Stomach smooth muscle (tissue), 2 donors: Measurements from ENCODE around the gene PCSK9.

Source experiments
- H3K27ac ChIP-seq: one replicate; pipeline ENCODE4 v1.7.0; 2013; ENCODE audit warnings: mild to moderate bottlenecking, low read length, inconsistent platforms
- H3K27me3 ChIP-seq, 2 donors: one replicate each; pipeline ENCODE4 v1.7.0; 2013; ENCODE audit warnings: low read length in 2 of 2; ENCODE audit not compliant: insufficient read depth in 2 of 2, control insufficient read depth in 1 of 2
- H3K36me3 ChIP-seq, 2 donors: one replicate each; pipeline ENCODE4 v1.7.0; 2013; ENCODE audit warnings: low read length in 2 of 2; ENCODE audit not compliant: control insufficient read depth in 2 of 2, insufficient read depth in 2 of 2
- H3K4me1 ChIP-seq: one replicate; pipeline ENCODE4 v1.7.0; 2013; ENCODE audit warnings: low read length; ENCODE audit not compliant: control insufficient read depth, insufficient read depth
- H3K4me3 ChIP-seq, 2 donors: one replicate each; pipeline ENCODE4 v1.7.0; 2013; ENCODE audit warnings: low read length in 2 of 2
- H3K9ac ChIP-seq, 2 donors: one replicate each; pipeline ENCODE4 v1.7.0; 2013; ENCODE audit warnings: low read length in 2 of 2, mild to moderate bottlenecking in 1 of 2
- H3K9me3 ChIP-seq, 2 donors: one replicate each; pipeline ENCODE4 v1.7.0; 2013; ENCODE audit warnings: low read length in 2 of 2; ENCODE audit not compliant: control insufficient read depth in 2 of 2
- donor health status: healthy.
- donor health status: Pancreatic carcinoma.

PCSK9 gene

DNA sequence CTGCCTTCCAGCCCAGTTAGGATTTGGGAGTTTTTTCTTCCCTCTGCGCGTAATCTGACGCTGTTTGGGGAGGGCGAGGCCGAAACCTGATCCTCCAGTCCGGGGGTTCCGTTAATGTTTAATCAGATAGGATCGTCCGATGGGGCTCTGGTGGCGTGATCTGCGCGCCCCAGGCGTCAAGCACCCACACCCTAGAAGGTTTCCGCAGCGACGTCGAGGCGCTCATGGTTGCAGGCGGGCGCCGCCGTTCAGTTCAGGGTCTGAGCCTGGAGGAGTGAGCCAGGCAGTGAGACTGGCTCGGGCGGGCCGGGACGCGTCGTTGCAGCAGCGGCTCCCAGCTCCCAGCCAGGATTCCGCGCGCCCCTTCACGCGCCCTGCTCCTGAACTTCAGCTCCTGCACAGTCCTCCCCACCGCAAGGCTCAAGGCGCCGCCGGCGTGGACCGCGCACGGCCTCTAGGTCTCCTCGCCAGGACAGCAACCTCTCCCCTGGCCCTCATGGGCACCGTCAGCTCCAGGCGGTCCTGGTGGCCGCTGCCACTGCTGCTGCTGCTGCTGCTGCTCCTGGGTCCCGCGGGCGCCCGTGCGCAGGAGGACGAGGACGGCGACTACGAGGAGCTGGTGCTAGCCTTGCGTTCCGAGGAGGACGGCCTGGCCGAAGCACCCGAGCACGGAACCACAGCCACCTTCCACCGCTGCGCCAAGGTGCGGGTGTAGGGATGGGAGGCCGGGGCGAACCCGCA is at the start of gene PCSK9:
Gene PCSK9, plus strand, starts transcription at position 207 of the 741 bp plus-strand sequence. Its CDS starts 290 bp downstream, at position 497.
- H3K4me1 ChIP-seq, result peaks cover 10% of the 10 kb centered on the region
- no peaks in the 10 kb centered on the region for H3K36me3 ChIP-seq
- H3K27me3 ChIP-seq, result peaks cover 45 to 55% of the 10 kb centered on the region in 2 donors
- H3K4me3 ChIP-seq, result peak within 1 kb of the TSS in 1 of 2 donors; percentile 29
- H3K27ac ChIP-seq, result no peak within 1 kb of the TSS
- H3K9ac ChIP-seq, result no peak within 1 kb of the TSS
- peaks cover 0 to 4% of the 10 kb centered on the region in 2 donors for H3K9me3 ChIP-seq

DNA sequence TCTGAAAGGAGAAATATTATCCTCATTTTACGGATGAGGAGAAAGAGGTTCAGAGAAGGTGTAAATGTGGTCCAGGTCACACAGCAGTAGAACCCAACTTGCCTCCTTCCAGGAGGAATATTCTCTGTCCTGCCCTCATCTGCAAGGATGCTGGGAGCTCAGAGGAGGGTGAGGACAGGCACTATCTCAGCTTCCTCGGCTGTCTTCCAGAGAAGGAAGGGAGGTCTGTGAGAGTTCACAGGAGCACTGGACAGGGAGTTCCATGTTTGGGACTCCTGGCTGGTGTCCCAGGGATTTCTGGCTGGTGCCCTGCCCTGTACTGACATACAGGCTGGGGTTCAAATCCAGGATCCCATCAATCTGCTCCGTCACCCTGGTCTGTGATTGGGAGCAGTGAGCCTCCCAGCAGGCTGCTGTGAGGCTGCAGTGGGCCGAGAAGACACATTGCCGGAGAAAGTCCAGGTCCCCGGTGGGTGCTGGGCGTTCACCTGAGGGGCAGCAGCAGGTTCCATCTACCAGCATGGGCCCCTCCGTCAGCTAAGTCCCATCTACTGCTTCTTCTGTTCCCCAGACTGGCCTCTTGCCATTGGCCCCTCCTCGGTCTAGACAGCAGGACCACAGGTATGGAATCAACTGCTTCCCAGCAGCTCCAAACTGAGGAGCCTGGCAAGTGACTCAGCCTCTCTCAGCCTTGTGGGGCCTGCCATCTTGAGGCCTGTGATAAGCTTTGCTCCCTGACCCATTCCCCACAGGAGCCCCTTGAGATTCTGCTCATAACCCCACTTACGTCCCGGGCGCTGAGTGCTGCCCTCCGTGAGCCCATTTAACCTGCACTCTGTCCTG is 49.2 kb upstream of the PCSK9 start:
- no peak overlapping the region for H3K9ac ChIP-seq
- no peak overlapping the region for H3K27ac ChIP-seq
- peaks cover 3% of the 10 kb centered on the region for H3K4me1 ChIP-seq
- H3K4me3 ChIP-seq, result no peak overlapping the region
- H3K27me3 ChIP-seq, result peaks cover 0 to 7% of the 10 kb centered on the region in 2 donors
- H3K36me3 ChIP-seq, result no peaks in the 10 kb centered on the region
- no peaks in the 10 kb centered on the region for H3K9me3 ChIP-seq

DNA sequence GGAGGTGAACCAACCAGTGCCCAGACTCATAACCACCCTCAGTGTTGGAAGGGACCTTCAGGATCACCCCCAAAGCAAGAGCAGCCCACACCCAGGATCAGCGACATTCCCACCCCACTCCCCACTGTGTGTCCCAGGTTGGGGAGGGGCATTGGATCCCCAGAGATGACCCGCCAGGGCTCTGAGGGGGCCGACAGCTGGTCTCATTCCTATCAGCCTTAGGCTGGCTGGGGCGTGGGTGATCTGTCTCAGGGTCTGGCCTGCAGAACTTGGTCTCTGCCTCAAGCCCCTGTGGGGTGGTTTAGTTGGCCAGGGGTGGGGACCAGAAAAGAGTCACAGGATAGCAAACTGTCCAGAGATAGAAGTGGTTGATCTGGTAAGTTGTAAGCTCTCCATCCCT is 48.4 kb upstream of the PCSK9 start:
- Histone ChIP-seq H3K4me3 (no peak overlapping the region), H3K4me1 (peaks cover 3% of the 10 kb centered on the region), H3K36me3 (no peaks in the 10 kb centered on the region), H3K27me3 (peaks cover 5 to 14% of the 10 kb centered on the region in 2 donors), H3K9ac (no peak overlapping the region), H3K9me3 (no peaks in the 10 kb centered on the region), H3K27ac (no peak overlapping the region)

DNA sequence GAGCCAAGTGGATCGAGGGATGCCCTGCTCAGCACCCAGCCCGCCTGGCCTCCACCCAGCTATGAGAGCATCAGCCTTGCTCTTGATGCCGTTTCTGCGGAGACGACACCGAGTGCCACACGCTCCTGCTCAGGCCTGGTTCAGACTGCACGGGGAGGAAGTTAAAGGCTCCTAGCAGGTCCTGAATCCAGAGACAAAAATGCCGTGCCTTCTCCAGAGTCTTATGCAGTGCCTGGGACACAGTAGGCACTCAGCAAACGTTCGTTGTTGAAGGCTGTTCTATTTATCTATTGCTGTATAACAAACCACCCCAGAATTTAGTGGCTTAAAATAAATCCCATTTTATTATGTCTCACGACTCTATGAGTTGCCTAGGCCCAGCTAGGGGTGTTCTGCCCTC is 47.4 kb upstream of the PCSK9 start:
- Histone ChIP-seq H3K27ac (no peak overlapping the region), H3K9ac (no peak overlapping the region), H3K27me3 (peaks cover 12 to 24% of the 10 kb centered on the region in 2 donors), H3K4me1 (peaks cover 6% of the 10 kb centered on the region), H3K4me3 (no peak overlapping the region), H3K9me3 (no peaks in the 10 kb centered on the region), H3K36me3 (no peaks in the 10 kb centered on the region)

DNA sequence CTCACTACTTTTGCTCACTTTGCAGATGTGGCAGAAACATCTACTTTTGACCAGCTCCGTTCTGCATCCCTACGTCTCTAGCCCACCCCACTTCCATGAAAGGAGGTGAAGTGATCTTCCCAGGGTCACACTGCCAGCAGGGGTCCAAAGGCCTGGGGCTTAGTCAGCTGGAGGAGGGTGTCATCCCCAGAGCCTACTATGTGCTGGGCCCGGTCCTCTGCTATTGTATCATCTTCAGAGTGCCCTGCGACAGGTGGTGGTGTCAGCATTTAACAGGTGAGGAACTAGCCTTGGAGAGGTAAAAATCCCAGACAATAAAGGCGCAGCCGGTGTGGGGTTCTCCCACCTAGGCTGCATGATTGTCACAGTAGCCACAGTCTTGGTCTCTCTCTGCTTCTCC is 46.2 kb upstream of the PCSK9 start:
- Histone ChIP-seq H3K4me1 (peaks cover 4% of the 10 kb centered on the region), H3K4me3 (no peak overlapping the region), H3K27ac (no peak overlapping the region), H3K27me3 (peaks cover 21 to 32% of the 10 kb centered on the region in 2 donors), H3K9me3 (no peaks in the 10 kb centered on the region), H3K9ac (no peak overlapping the region), H3K36me3 (no peaks in the 10 kb centered on the region)

DNA sequence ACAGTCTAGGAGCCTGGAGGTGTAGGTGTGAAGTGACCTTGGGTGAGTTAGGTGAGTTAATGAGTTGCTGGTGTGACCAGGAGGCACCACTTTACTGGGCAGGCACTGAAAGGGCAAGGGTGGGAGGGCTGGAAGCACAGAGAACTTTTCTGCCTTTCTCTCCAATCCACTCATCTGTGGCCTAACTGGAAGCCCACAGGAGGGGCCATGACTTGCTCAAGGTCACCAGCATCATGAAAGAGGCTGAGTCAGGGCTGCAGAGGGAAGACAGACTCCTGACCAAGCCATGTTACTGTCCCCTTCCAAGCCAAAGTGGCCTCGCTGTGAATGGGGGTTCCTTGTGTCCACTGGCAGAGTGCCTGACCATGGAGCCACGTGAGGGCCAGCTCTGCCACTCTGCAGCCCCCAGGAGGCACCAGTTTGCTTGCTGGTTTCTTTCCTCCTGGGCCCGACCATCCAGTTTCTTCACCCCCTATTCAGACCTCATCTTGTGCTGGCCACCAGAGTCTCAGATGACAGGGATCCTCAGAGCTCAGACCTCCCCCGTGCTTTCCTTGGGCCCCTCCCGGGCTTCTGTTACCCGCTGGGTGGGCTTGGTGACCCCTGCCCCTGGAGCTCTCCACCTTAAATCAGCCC is 44.9 kb upstream of the PCSK9 start:
- no peaks in the 10 kb centered on the region for H3K36me3 ChIP-seq
- no peak overlapping the region for H3K27ac ChIP-seq
- H3K27me3 ChIP-seq, result peaks cover 27 to 40% of the 10 kb centered on the region in 2 donors
- H3K4me1 ChIP-seq, result peaks cover 4% of the 10 kb centered on the region
- H3K9me3 ChIP-seq, result no peaks in the 10 kb centered on the region
- H3K4me3 ChIP-seq, result no peak overlapping the region
- no peak overlapping the region for H3K9ac ChIP-seq

DNA sequence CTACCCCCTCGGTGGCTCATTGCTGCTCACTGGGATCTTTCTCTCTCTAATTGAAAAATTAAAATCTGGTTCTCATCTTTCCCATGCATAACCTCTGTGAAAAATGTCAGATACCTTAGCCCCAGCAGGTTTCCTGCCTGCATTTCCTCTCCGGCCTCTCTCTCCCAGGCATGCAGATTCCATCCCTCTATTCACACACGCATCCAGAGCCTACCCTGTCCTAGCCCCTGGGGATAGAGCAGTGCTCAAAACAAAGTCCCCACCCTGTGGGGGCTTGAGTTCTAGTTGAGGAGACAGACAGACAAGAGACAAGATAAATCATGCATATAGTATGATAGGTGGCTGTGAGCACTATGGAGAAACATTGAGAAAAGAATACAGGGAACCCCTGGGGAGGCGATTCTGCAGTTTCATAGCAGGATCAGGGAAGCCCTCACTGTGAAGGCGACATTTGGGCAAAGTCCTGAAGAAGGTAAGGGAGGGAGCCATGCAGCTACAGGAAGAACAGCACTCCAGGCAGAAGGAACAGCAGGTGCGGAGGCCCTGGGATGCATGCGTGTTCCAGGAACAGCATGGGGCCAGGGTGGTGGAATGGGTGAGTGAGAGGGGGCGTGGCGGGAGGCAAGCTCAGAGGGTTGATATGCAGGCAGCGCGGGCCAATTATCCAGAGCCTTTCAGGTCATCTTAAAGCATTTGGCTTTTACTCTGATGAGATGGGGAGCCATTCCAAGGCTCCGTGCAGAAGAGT is 44.2 kb upstream of the PCSK9 start:
- Histone ChIP-seq H3K4me1 (peaks cover 4% of the 10 kb centered on the region), H3K9me3 (no peaks in the 10 kb centered on the region), H3K27ac (no peak overlapping the region), H3K4me3 (no peak overlapping the region), H3K9ac (no peak overlapping the region), H3K27me3 (peaks cover 27 to 40% of the 10 kb centered on the region in 2 donors), H3K36me3 (no peaks in the 10 kb centered on the region)

DNA sequence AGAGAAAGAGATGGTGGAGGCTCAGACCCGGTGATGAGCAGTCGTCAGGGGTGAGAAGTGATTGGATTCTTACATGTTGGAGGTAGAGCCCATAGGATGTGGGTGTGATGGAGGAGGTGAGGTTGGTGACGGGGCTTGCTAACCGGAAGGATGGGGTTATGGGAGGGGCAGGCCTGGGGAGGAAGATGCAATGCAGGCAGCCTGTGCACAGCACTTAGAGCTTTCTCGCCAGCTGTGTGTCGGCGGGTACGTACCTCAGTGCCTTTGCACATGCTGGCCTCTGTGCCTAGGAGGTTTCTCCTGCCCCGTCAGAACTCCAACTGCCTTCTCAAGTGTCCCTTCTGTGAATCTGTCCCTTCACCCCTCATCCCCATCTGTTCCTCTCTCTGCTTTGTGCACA is 43.5 kb upstream of the PCSK9 start:
- H3K27me3 ChIP-seq, result peaks cover 27 to 40% of the 10 kb centered on the region in 2 donors
- no peak overlapping the region for H3K9ac ChIP-seq
- H3K4me3 ChIP-seq, result no peak overlapping the region
- peaks cover 4% of the 10 kb centered on the region for H3K4me1 ChIP-seq
- H3K36me3 ChIP-seq, result no peaks in the 10 kb centered on the region
- no peaks in the 10 kb centered on the region for H3K9me3 ChIP-seq
- no peak overlapping the region for H3K27ac ChIP-seq

DNA sequence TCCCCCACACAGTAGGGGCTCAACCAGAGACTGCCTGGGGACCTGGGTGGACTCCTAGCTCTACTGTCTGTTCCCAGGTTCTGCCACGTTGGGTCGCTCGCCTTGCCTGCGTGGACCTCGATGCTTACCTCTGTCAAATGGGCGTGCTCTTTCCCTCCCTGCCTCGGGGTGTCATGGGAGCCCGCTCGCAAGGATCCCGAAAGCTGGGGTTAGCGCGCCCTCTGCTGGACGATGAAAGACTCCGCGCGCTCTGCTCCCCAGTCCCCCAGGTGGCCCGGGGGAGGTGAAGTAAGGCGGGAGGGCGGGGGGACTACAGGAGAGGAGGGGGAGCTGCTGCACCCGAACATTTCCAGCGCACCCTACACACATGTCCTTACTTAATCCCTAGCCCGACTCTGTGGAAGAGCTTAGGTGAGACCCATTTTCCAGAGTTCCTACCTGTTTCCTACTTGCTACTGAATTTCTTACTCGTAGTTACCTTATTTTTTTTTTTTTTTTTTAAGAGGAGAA is 42.9 kb upstream of the PCSK9 start:
- H3K4me3 ChIP-seq, result no peak overlapping the region
- peaks cover 27 to 40% of the 10 kb centered on the region in 2 donors for H3K27me3 ChIP-seq
- H3K4me1 ChIP-seq, result peaks cover 4% of the 10 kb centered on the region
- no peak overlapping the region for H3K9ac ChIP-seq
- no peaks in the 10 kb centered on the region for H3K36me3 ChIP-seq
- no peaks in the 10 kb centered on the region for H3K9me3 ChIP-seq
- no peak overlapping the region for H3K27ac ChIP-seq
